HCT116 (cell line): ENCODE data around the gene WAC. TPM values are rescaled to one million over a fixed set of nuclear protein-coding genes. Genes with fewer than 3 reads are reported as not detected.
"Not testable (repeated sequence)": the region's sequence is repeated elsewhere in the genome, so short reads cannot be mapped to it uniquely, and the experiment has no call there.

ENCODE experiments used
- ATAC-seq: fragments of 200-7000 bp; cut with Tn5 transposase; 2 replicates; pipeline ENCODE4 v1.9.1; 2020; ENCODE audit warnings: mild to moderate bottlenecking, moderate library complexity
- BruUV-seq: library from RNA; stranded (reverse); fragments of 400-500 nt; replicated peaks from 2 replicates; lab custom pipeline; 2021; lab: Mats Ljungman, UMichigan
- CTCF ChIA-PET: fragments of 300-600 bp; sonication (Branson Sonifier 250); formaldehyde crosslinking; loops from one replicate; lab custom pipeline; 2021; ENCODE audit warnings: antibody characterized with exemption; lab: Charles Lee
- POLR2A ChIA-PET: fragments of 300-600, 350-600 bp; sonication (Branson Sonifier 250); formaldehyde crosslinking; loops from one replicate; lab custom pipeline; 2021; ENCODE audit warnings: antibody characterized with exemption; lab: Charles Lee
- RAD21 ChIA-PET, 2 experiments: fragments of 300-600 bp; sonication (Branson Sonifier 250); formaldehyde crosslinking; loops; one replicate each; lab custom pipeline; 2023; ENCODE audit warnings: low total read pairs in 2 of 2; ENCODE audit not compliant: uncharacterized antibody in 2 of 2, unreplicated experiment in 2 of 2, low non-redundant PET in 1 of 2; lab: Charles Lee
- DNase-seq: peaks from one replicate; pipeline ENCODE4 v3.0.0-alpha.2; 2010; ENCODE audit warnings: low read depth, low spot score
- H2AFZ ChIP-seq: fragments of 200-600 bp; shearing (Covaris generic), sonication (generic); 2 replicates; pipeline ENCODE4 v1.6.1; 2017; ENCODE audit warnings: low read depth, mixed run types, mixed read lengths, antibody characterized with exemption, low read length; ENCODE audit not compliant: poor library complexity, severe bottlenecking
- H3K27ac ChIP-seq: 2 replicates; pipeline ENCODE4 v1.5.1; 2012; ENCODE audit warnings: low read depth, low read length
- H3K27me3 ChIP-seq: fragments of 200-600 bp; sonication (generic); 2 replicates; pipeline ENCODE4 v1.6.1; 2016; ENCODE audit warnings: mixed run types, low read length, mixed read lengths; ENCODE audit not compliant: insufficient read depth
- H3K36me3 ChIP-seq, 2 experiments: fragments of 200-500 bp in 1 of 2; fragments of 200-600 bp in 1 of 2; sonication (Bioruptor generic) in 1 of 2; sonication (generic) in 1 of 2; 2 replicates each; pipeline versions ENCODE4 v1.5.1 to v1.6.1; 2014 to 2016; ENCODE audit warnings: low read length in 2 of 2, inconsistent platforms in 1 of 2, mixed read lengths in 1 of 2, mixed run types in 1 of 2; ENCODE audit not compliant: insufficient read depth in 2 of 2, control insufficient read depth in 1 of 2
- H3K4me1 ChIP-seq, 2 experiments: fragments of 200-600 bp in 1 of 2; sonication (generic) in 1 of 2; 2 replicates each; pipeline versions ENCODE4 v1.5.1 to v1.6.1; 2012 to 2017; ENCODE audit warnings: low read length in 2 of 2, inconsistent platforms in 1 of 2, mild to moderate bottlenecking in 1 of 2, mixed read lengths in 1 of 2, mixed run types in 1 of 2, moderate library complexity in 1 of 2; ENCODE audit not compliant: insufficient read depth in 2 of 2, control insufficient read depth in 1 of 2
- H3K4me2 ChIP-seq: fragments of 200-600 bp; sonication (generic); 2 replicates; pipeline ENCODE4 v1.6.1; 2017; ENCODE audit warnings: mixed run types, low read length, mixed read lengths
- H3K4me3 ChIP-seq, 2 experiments: fragments of 200-600 bp in 1 of 2; sonication (generic) in 1 of 2; replicated peaks in 1 of 2; 2 replicates each; pipeline ENCODE4 v1.5.1; 2011 to 2016; ENCODE audit warnings: low read length in 2 of 2, control low read depth in 1 of 2, low read depth in 1 of 2, mild to moderate bottlenecking in 1 of 2, mixed read lengths in 1 of 2, mixed run types in 1 of 2
- H3K79me2 ChIP-seq: fragments of 200-600 bp; sonication (generic); 2 replicates; pipeline ENCODE4 v1.6.1; 2017; ENCODE audit warnings: mild to moderate bottlenecking, mixed run types, low read length, moderate library complexity, mixed read lengths; ENCODE audit not compliant: insufficient read depth
- H3K9ac ChIP-seq: fragments of 200-600 bp; sonication (generic); 2 replicates; pipeline ENCODE4 v1.6.1; 2016; ENCODE audit warnings: low read length, mixed read lengths
- H3K9me2 ChIP-seq: fragments of 200-600 bp; sonication (generic), shearing (Covaris generic); 2 replicates; pipeline ENCODE4 v1.6.1; 2017; ENCODE audit warnings: mixed run types, mild to moderate bottlenecking, moderate library complexity; ENCODE audit not compliant: insufficient read depth
- H3K9me3 ChIP-seq, 2 experiments: fragments of 200-500 bp in 1 of 2; fragments of 200-600 bp in 1 of 2; sonication (Bioruptor generic) in 1 of 2; sonication (generic) in 1 of 2; 2 replicates each; pipeline ENCODE4 v1.6.1; 2014 to 2017; ENCODE audit warnings: low read length in 2 of 2, mixed read lengths in 2 of 2, inconsistent platforms in 1 of 2, low read depth in 1 of 2, mild to moderate bottlenecking in 1 of 2, mixed run types in 1 of 2, moderate library complexity in 1 of 2; ENCODE audit not compliant: control insufficient read depth in 1 of 2, insufficient read depth in 1 of 2
- H4K20me1 ChIP-seq: fragments of 200-600 bp; sonication (generic), shearing (Covaris generic); 2 replicates; pipeline ENCODE4 v1.6.1; 2017; ENCODE audit warnings: mixed run types, mild to moderate bottlenecking, moderate library complexity; ENCODE audit not compliant: insufficient read depth
- CBX3 ChIP-seq: IDR thresholded peaks from 2 replicates; pipeline ENCODE4 v1.6.1; 2012; ENCODE audit warnings: low read depth
- JUND ChIP-seq: IDR thresholded peaks from 2 replicates; pipeline ENCODE4 v1.6.1; 2012
- POLR2AphosphoS5 ChIP-seq: IDR thresholded peaks from 2 replicates; pipeline ENCODE4 v1.6.1; 2011; ENCODE audit warnings: mild to moderate bottlenecking, low read depth, low read length, moderate library complexity
- SP1 ChIP-seq: IDR thresholded peaks from 2 replicates; pipeline ENCODE4 v1.6.1; 2012; ENCODE audit warnings: low read depth
- intact Hi-C: fragments of 100-400 bp; cut with micrococcal nuclease; formaldehyde crosslinking; loops from 2 replicates; pipeline ENCODE4 v1.10.0; 2022
- total RNA-seq: library from RNA; stranded (reverse); gene quantifications from one replicate; pipeline ENCODE4 v1.2.1, GENCODE V29; 2021; ENCODE audit not compliant: unreplicated experiment

The WAC gene
- total RNA-seq, 1 experiment from 2014 or later, result 117 TPM

DNA sequence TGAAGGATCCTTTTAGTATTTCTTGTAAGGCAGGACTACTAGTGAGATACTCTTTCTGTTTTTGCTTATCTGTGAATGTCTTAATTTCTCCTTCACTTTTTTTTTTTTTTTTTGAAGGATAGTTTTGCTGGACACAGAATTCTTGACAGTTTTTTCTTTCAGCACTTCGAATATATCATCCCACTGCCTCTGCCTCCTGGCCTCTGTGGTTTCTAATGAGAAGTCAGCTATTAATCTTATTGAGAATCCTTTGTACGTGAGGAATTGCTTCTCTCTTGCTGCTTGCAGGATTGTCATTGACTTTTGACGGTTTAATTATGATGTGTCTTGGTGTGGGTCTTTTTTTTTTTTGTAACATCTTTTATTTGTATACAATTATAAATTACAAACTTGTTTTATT is 12.6 kb upstream of the WAC start:
- Histone ChIP-seq H3K27me3 (no peaks in the 10 kb centered on the region), H3K9me2 (no peaks in the 10 kb centered on the region), H3K4me1 (no peaks in the 10 kb centered on the region), H3K9ac (no peak overlapping the region), H2AFZ (no peak overlapping the region), H3K79me2 (no peaks in the 10 kb centered on the region), H4K20me1 (no peaks in the 10 kb centered on the region), H3K9me3 (no peaks in the 10 kb centered on the region), H3K4me3 (no peak overlapping the region), H3K27ac (no peak overlapping the region), H3K36me3 (no peaks in the 10 kb centered on the region; a peak in 1 of 4 replicates), H3K4me2 (no peak overlapping the region)
- CTCF ChIA-PET, result no interaction called here
- POLR2A ChIA-PET, result interaction anchor here (0.7 kb wide), 1 partner anchor 42 kb away, joined by 3 read pairs; no protein-coding TSS in a partner anchor
- intact Hi-C loops, result no loop called here
- ATAC-seq, result no peak
- no peak for DNase-seq
- no TSS peak for BruUV-seq
- TF ChIP-seq POLR2AphosphoS5 (no peak), SP1 (no peak), CBX3 (no peak), JUND (no peak)
- RAD21 ChIA-PET, result no interaction called here

DNA sequence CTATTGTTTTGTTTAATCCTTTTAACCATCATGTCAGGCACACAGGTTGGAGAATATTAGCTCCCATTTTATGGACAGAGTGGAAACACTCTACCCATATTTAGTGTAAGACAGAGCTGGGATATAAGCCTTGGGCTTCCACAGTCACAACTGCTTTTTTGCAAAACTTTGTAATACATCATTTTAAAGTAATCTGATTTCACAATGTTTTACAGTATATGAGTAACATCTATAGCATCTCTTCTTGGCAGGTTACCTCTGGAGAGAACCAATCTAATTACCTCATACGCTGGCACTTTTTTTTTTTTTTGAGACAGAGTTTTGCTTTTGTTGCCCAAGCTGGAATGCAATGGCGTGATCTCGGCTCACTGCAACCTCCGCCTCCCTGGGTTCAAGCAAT is 12.1 kb upstream of the WAC start:
- H3K4me2 ChIP-seq, H3K9me3 ChIP-seq, intact Hi-C loops, CTCF ChIA-PET, ATAC-seq, H3K4me3 ChIP-seq, H2AFZ ChIP-seq, H3K4me1 ChIP-seq, H3K9me2 ChIP-seq, H3K27ac ChIP-seq, H3K27me3 ChIP-seq, BruUV-seq, H3K79me2 ChIP-seq, H3K9ac ChIP-seq, H3K36me3 ChIP-seq, H4K20me1 ChIP-seq, DNase-seq, RAD21 ChIA-PET: not testable (repeated sequence)
- POLR2A ChIA-PET, result interaction anchor here (0.7 kb wide), 1 partner anchor 42 kb away, joined by 3 read pairs; no protein-coding TSS in a partner anchor

DNA sequence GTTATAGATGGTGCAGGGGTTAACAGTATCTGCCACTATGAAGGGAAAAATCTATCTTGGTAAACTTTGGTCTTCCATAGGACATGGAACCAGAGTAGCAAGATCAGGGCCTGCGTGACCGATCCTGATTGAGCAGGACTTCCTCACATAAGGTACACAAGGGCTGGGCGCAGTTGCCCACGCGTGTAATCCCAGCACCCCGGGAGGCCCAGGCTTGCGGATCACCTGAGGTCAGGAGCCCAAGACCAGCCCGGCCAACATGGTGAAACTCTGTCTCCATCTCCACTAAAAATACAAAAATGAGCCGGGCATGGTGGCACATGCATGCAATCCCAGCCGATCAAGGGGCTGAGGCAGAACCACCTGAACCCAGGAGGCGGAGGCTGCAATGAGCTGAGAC is 11.0 kb upstream of the WAC start:
- POLR2A ChIA-PET, intact Hi-C loops, H4K20me1 ChIP-seq, CTCF ChIA-PET, H3K79me2 ChIP-seq, H3K9me3 ChIP-seq, H3K4me1 ChIP-seq, H3K9ac ChIP-seq, H3K27ac ChIP-seq, BruUV-seq, H3K4me2 ChIP-seq, H3K36me3 ChIP-seq, H3K27me3 ChIP-seq, H3K4me3 ChIP-seq, H2AFZ ChIP-seq, ATAC-seq, RAD21 ChIA-PET, H3K9me2 ChIP-seq, DNase-seq: not testable (repeated sequence)
